AG04450 (cell line): ENCODE measurements around the gene ATP2B2. TPM values are rescaled to one million over a fixed set of nuclear protein-coding genes. Genes with fewer than 3 reads are reported as not detected.
"Not testable (repeated sequence)": the region's sequence is repeated elsewhere in the genome, so short reads cannot be mapped to it uniquely, and the experiment has no call there.

ENCODE experiments used
- CTCF ChIA-PET: fragments of 300-600, 350-600 bp; formaldehyde crosslinking; extraction: SDS; loops from one replicate; lab custom pipeline; 2022; ENCODE audit warnings: antibody characterized with exemption, inconsistent platforms; lab: Charles Lee
- POLR2A ChIA-PET: fragments of 350-600 bp; formaldehyde crosslinking; extraction: SDS; loops from one replicate; lab custom pipeline; 2021; ENCODE audit warnings: antibody characterized with exemption, inconsistent platforms; lab: Yijun Ruan, JAX
- DNase-seq: peaks from one replicate; pipeline ENCODE4 v3.0.0-alpha.2; 2011; ENCODE audit warnings: low read depth, low spot score
- H3K27ac ChIP-seq: one replicate; pipeline ENCODE4 v1.5.1; 2012; ENCODE audit warnings: low read depth, low read length, control low read depth
- H3K27me3 ChIP-seq: one replicate; pipeline ENCODE4 v1.6.0; 2012; ENCODE audit warnings: low read length; ENCODE audit not compliant: control insufficient read depth, insufficient read depth
- H3K4me3 ChIP-seq: 2 replicates; pipeline ENCODE4 v1.5.1; 2011; ENCODE audit warnings: mild to moderate bottlenecking, low read depth, low read length, control low read depth
- H3K9me3 ChIP-seq: 2 replicates; pipeline ENCODE4 v1.5.1; 2012; ENCODE audit warnings: low read length; ENCODE audit not compliant: control insufficient read depth, insufficient read depth
- polyA plus RNA-seq: library from polyadenylated mRNA; depleted of rRNA; stranded (reverse); fragments of >200 nt; gene quantifications from 2 replicates; pipeline ENCODE4 v1.2.3, GENCODE V29; 2011
- TF ChIP-seq, protein P1 (sequence below): IDR thresholded peaks from 2 replicates; pipeline ENCODE4 v1.5.1; 2011; ENCODE audit warnings: low read depth, low read length, control low read depth, inconsistent platforms

Gene ATP2B2
- polyA plus RNA-seq, 1 experiment: 0.01 TPM

GRCh38 chr3:10384541-10385360 is 120.6 kb downstream of the ATP2B2 start:
- Histone ChIP-seq H3K27ac (no peak overlapping the region), H3K27me3 (peaks cover 33% of the 10 kb centered on the region), H3K4me3 (no peak overlapping the region), H3K9me3 (peaks cover 27% of the 10 kb centered on the region)
- ChIA-PET POLR2A (no interaction called here), CTCF (no interaction called here)
- no peak for DNase-seq
- TF ChIP-seq, protein P1, sequence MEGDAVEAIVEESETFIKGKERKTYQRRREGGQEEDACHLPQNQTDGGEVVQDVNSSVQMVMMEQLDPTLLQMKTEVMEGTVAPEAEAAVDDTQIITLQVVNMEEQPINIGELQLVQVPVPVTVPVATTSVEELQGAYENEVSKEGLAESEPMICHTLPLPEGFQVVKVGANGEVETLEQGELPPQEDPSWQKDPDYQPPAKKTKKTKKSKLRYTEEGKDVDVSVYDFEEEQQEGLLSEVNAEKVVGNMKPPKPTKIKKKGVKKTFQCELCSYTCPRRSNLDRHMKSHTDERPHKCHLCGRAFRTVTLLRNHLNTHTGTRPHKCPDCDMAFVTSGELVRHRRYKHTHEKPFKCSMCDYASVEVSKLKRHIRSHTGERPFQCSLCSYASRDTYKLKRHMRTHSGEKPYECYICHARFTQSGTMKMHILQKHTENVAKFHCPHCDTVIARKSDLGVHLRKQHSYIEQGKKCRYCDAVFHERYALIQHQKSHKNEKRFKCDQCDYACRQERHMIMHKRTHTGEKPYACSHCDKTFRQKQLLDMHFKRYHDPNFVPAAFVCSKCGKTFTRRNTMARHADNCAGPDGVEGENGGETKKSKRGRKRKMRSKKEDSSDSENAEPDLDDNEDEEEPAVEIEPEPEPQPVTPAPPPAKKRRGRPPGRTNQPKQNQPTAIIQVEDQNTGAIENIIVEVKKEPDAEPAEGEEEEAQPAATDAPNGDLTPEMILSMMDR: no peak

DNA sequence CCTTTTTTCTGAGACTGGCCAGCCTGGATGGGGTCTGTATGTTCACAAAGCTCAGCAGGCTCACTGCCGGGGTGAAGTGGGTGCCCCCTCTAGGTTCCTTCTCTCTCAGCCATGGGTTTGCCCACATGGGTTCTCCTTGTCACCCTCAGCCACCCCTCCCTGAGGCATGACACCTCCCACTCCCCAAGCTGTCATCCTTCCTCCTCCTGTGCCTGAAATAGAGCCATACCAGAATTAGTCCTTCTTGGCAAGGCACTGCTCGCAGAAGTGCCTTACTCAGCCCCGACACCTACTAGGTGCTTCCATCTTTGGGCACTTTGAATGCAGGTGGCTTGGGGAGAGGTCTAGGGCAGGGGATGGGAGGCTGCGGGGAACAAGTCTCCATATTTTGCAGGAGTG is 121.5 kb downstream of the ATP2B2 start:
- ChIA-PET POLR2A (no interaction called here), CTCF (no interaction called here)
- H3K27ac ChIP-seq: no peak overlapping the region
- TF ChIP-seq, protein P1: no peak
- peaks cover 23% of the 10 kb centered on the region for H3K9me3 ChIP-seq
- DNase-seq: no peak
- H3K4me3 ChIP-seq: no peak overlapping the region
- H3K27me3 ChIP-seq: peaks cover 32% of the 10 kb centered on the region

DNA sequence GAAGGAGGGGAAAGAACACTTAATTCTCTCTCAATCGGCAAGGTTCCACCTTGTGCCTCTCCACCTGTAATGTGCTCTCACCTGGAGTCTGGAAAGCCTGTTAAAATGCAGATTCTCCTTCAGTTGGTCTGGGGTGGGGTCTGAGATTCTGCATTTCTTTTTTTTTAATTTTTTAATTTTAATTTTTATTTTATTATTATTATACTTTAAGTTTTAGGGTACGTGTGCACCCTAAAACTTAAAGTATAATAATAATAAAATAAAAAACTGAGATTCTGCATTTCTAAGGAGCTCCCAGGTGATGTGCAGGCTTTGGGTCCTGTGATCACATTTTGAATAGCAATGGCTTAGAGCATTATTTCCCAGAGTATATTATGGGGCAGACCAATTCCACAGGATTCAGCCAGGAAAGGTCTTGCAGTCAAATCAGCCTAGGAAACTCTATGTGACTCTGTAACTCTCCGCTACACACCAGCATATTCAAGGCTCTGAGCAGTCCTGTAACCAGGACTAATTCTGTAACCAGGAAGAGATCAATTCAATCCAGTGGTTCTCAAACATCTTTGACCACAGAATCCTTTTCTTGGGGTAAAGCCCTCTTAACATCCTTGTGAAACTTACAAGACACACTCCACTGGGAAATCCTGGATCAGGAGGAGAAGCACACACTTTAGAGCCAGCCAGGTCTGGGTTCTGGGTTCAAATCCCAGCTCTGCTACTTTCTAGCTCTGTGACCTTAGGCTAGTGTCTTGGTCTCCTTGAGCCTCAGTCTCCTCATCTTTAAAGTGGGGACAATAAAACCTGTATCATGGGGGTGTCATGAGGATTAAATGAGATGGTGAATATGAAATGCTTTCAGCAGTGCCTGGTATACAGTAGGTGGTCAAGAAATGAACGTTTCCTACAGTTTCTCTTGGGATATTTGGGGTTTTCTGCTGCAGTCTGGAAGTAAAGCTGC is 122.2 kb downstream of the ATP2B2 start:
- Histone ChIP-seq H3K9me3 (peaks cover 18% of the 10 kb centered on the region), H3K27me3 (peaks cover 33% of the 10 kb centered on the region), H3K4me3 (no peak overlapping the region), H3K27ac (no peak overlapping the region)
- CTCF ChIA-PET: no interaction called here
- TF ChIP-seq, protein P1: no peak
- POLR2A ChIA-PET: no interaction called here
- no peak for DNase-seq

DNA sequence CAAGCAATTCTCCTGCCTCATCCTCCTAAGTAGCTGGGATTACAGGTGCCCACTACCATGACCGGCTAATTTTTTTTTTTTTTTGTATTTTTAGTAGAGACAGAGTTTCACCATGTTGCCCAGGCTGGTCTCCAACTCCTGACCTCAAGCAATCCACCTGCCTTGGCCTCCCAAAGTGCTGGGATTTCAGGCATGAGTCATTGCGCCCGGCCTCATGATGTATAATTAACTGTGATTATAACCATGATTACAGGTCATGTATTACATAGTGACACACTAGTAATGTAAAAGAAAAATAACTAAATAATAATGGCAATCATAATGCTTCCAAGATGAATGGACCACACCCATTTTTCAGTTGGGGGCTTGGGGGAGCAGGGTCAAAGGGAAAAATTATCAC is 122.9 kb downstream of the ATP2B2 start:
- DNase-seq, POLR2A ChIA-PET, H3K4me3 ChIP-seq, CTCF ChIA-PET, H3K27ac ChIP-seq: not testable (repeated sequence)
- Histone ChIP-seq H3K9me3 (peaks cover 11% of the 10 kb centered on the region), H3K27me3 (peaks cover 32% of the 10 kb centered on the region)

GRCh38 chr3:10381336-10381735 is 124.0 kb downstream of the ATP2B2 start:
- Histone ChIP-seq H3K27ac (no peak overlapping the region), H3K27me3 (peaks cover 39% of the 10 kb centered on the region), H3K9me3 (no peaks in the 10 kb centered on the region; the same call in 1 of the 2 replicates), H3K4me3 (no peak overlapping the region)
- DNase-seq: no peak
- TF ChIP-seq, protein P1: no peak
- POLR2A ChIA-PET: no interaction called here
- CTCF ChIA-PET: no interaction called here
